Stimulated activated CD4-positive, alpha-beta T cell treated with anti-CD3 and anti-CD28 coated beads, TNF-alpha, amount 100 ng/mL, for 24 hours (primary cell): ENCODE measurements around the gene ZBED3.
A peak's percentile ranks its signal among the peaks of the same experiment; 100 is the strongest.

Experiments
- DNase-seq, 3 experiments: peaks; one replicate each; pipeline ENCODE4 v3.0.0-alpha.2; 2020; ENCODE audit warnings: low read depth in 3 of 3

The ZBED3 gene

DNA sequence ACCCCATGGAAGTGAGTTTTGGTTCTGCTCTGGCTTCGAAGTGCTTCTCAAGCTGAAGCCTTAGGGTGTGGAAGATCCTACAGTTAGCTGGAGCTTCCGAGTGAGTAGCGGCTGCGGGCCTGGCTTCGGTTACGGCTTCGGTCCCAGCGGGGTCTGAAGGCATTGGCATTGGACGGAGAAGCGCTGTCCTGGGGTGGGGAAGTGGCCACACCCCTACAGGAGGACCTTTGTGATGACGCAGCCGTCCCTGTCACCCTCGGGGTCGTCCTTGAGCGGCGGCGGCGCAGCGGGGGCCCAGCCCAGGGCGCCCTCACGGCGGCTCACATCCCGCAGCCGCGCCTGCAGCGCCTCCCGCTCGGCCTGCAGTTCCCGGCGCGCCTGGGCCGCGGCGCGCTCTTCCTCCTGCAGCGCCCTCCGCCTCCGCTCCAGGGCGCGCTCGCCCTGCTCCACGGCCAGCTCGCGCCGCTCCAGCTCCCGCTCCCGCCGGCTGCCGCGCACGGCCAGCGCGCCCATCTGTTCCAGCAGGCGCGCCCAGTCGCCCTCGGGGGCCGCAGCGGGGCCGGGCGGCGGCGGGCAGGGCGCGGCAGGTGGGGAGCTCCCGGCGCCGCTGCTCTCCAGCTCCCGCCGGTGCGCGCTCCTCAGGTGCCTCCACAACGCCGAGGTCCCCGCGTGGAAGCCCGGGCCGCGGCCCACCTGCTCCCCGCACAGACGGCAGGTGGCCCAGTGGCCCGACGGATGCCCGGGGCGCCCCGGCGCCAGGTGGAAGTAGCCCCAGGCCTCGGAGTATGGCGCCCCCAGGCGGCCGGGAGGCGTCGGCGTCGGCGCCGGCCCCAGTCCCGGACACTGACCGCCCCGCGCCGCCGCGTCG lies 9.9 kb downstream of the ZBED3 start:
- peak in 2 of 3 experiments; percentile 12 to 55 for DNase-seq

DNA sequence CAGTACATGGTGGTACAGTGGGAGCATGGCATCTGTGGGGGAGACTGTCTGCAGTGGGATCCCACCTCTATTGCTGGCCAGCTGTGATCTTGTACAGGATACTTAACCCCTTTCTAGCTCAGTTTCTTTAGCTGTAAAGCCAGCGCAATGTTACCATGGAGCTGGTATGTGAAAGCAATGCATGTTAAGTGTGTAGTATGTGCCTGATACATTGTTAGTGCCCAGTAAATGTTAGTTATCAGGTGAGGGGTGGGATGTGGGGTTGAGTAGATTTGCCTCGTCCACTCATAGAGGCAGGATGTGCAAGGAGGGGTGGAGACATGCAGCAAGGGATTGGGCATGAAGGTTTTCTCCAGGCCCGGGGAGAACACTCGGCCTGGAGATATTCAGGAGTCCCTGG lies 12.3 kb downstream of the ZBED3 start:
- DNase-seq, result no peak

DNA sequence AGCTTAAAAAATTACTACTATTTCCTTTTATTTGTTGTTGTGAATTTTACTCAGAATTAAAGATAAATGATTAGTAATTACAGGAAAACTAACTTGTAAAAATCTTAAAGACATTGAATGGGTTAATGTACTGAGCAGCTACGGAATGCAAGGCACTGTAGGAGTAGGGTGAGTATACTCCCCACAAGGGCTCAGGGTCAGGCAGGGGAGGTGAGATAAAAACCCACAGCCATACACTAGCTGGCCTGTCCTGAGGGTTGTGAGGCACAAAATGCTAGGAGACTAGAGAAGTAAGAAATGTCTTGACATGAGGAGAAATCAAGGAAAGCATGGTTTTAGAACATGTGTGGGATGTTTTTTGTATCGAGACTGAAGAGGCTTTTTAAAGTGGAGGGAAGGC lies 13.4 kb downstream of the ZBED3 start:
- no peak for DNase-seq

DNA sequence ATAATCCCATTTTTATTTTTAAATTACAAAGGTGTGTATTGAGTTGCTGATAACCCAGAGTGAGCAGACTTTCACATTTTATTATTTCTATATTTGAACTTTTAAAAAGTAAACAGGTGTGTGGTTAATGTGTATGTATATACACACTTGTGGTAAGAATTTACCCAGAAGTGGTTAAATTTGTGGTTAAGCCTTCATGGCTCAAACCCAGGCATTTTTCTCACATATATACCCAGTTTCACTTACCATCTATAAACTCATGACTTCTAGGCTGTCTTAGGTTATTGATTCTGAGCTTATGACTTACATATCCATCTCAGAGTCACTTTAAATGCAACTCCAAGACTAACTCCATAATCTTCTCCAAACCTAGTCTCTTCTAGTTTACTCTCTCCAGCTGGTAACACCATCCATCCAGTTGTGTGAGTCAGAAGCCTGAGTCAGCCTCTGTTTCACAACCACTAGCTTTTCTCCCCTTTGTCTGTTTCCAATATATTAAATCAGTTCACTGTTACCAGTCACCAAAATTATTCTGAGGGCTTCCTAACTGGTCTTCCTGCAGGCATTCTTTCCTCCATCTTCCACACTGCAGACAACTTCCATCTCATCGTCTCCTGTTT lies 20.2 kb downstream of the ZBED3 start:
- DNase-seq, result no peak

DNA sequence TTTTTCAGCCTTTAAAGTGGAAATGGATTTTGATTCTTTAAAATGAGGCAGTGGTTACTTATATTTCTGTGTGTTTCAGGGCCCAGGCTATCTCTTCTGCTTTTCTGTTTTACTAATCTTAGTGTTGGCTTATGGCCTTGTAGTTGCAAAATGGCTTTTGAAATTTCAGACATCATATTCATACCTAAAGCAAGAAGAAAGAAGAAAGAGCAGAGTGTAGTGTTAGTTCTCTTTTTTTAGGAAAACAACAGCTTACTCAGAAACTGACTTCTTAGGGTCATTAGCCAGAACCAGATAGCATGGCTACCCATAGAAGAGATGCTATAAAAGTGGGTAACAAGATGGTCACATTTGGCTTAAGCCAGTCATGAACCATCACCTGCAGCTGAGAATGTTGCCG lies 20.9 kb downstream of the ZBED3 start:
- DNase-seq, result no peak

DNA sequence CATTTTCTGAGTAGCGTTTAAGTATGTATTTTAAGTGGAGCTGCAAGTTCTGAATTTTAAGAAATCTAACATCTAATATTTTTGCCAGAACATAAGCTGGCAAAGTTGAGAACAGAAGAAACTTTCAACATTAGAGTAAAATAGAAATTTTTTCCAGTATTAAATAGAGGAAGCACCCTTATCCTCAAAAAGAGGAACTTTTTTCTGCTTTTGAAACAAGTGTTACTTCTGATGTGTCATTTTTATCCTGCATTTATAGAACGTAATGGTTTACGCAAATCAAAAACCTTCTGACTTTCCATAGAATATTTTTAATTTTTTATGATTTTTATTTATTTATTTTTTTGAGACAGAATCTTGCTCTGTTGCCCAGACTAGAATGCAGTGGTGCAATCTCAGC lies 21.8 kb downstream of the ZBED3 start:
- DNase-seq, result no peak

DNA sequence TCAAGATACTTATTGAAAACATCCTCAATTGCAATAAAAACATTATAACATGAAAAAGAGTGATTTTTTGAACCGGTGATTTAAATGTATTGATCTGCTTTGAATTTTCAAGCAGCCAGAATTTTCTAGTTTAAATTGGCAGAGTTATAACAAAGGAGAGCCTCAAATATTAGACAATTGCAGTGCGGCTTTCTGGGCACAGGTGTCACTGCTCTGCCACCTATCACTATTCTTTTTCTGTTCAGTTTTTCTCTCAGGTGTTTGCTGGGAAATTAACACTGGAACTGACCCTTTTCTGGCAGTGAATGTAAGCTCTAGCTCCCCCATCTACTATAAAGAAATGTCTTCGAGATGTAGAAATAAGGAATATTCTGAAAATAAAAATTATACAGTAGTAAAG lies 23.0 kb downstream of the ZBED3 start:
- no peak for DNase-seq

DNA sequence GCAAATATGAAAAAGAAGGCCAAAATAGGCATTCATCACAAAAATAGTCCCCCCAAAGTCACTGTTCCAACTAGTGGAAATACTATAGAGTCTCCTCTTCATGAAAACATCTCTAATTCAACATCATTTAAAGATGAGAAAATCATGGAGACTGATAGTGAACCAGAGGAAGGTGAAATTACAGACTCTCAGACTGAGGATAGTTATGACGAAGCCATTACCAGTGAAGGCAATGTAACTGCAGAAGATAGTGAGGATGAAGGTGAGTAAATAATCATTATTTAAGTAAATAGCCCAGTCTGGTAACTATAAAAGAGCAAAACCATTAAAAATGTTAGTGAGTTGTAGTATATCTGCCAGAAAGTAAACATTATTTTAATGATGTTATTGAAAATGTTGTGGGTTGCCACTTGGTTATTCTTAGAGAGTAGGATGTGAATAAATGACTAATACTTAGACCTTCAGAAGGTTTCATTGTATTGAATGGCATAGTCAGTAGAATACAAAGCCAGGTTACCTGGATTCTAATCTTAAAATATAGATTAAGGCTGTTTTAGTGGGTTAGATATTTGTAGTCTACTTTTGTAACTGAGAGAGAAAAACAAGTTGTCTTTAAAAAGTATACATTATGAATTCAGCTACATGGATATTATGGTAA lies 40.5 kb downstream of the ZBED3 start:
- no peak for DNase-seq

DNA sequence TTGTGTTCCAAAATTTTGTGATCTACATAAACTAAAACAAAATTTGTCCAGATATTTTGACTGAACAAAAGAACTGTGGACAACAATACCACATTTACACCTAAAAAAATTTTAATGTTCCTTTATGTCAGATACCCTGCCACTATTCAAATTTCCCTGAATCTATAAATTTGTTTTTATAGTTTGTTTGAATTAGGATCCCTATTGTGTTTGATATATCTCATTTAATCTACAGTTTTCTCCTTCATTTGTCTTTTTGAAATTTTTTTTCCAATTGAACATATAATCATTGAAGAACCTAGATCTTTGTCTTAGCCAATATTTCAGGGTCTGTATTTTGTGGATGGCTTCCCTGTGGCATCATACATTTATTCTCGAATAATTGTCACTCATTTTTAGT lies 51.1 kb downstream of the ZBED3 start:
- DNase-seq, result no peak

DNA sequence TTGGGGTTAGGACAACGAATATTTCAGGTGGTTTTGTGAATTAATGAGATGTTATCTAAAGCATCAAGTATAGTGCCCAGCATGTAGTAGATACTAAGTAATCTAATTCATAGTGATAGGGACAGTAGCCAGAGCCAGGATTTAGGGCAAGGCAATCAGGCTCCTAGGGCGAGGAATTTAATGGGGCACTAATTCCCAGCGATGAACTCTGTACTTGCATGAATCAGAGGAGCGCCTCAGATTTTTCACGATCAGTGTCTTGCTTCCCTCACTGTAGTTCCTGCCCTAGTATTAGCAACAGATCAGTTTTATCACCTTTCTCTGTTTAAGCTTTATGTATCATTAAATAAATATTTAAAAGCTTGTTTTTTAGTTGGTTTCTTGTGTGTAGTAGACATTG lies 53.7 kb downstream of the ZBED3 start:
- no peak for DNase-seq

DNA sequence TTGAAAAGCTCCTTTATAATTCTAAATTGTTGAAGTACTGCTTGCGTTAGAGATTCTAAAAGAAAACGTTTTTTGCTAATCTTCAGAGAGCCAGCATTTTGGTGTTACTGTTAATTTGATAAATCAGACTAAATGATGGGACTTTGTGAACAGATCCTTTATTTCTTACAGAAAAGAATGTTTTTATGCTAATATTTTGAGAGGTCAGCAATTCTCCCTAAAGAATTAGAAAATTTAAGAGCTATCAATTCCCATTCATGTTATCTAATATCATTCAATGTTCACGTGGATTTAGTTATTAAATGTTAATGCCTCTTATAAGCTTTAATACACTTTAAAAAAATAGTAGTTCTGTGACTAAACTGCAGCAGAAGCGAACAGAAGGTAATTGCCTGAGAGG lies 54.5 kb downstream of the ZBED3 start:
- no peak for DNase-seq

DNA sequence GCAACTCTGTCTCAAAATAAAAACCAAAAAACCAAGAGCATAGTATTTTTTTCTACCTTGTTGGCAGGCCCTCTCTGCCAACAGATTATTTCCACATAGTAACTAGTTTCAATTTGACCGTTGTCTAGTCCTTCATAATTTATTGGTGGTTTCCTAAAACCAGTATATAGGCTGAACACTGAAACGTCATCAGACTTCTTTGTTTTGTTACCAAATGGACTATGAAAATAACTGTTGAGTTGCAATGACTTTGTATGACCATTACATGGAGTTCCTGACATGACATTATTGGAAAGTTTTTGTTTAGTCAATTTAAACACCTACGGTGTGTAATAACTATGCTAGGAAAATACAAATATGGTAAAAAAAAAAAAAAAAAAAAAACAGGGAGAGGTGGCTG lies 55.2 kb downstream of the ZBED3 start:
- DNase-seq, result no peak

DNA sequence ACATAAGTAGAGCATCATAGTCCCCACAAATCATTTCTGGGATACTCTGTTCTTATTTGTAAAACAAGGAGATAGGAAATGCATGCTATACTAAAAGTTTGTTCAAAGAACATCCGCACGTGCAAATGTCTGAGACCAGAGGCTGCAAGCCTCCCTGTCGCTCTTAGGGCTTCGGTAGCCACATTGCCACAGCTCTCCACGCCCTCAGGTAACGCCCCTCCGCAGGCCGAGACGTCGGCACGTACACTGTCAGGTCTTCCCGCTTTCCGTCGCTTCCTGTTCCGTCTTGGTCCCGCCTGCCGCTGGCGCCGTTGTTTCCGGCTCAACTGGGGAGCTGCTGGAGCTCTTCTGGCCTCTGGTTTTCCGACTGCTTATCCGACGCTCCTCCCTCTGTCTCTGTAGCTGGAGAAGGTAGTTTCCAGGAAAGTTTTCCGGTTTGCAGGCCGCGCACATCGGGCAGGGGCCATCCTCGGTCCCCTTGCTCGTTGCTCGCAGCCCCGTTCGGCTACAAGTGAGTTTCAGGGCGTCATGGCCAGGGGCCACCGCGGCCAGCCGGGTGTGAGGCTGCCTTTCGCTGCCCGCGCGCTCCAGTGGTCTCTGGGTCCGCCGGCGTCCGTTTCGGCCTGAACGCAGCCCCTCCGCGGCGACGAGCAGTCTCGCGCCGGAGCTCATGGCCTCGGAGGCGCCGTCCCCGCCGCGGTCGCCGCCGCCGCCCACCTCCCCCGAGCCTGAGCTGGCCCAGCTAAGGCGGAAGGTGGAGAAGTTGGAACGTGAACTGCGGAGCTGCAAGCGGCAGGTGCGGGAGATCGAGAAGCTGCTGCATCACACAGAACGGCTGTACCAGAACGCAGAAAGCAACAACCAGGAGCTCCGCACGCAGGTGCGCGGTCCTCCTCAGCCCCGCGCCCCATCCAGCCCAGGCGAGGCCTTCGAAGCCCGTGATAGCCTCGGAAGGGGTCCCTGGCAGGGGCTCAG lies 56.7 kb downstream of the ZBED3 start, which contains the start of gene AGGF1:
AGGF1 (plus strand) TSS at position 308 of the 975 bp plus-strand sequence; CDS start at position 671, 363 bp downstream.
- DNase-seq, result peak; percentile 85 to 92 (median 86)

DNA sequence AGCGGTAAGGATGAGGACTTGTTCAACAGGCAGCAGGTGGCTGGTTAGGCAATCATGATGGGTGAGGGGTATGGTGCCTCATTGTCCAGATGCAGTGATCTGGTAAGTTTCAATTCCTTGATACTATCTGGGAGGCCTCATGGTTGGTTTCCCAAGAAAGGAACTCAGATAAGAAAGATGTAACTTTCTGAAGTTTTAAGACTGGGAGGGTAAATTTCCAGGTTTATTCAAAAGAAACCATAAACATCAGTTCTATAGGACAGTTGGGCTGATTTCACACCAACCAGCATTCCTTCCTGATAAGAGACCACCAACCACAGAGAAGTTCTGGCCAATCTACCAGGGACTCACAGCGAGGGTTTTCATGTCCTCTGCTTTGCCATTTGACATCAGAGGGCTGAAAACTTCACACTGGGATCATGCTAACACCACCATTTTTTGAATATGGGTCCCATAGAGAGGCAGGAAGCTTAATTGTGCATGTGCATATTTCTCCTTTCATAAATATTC lies 57.7 kb downstream of the ZBED3 start:
- no peak for DNase-seq

DNA sequence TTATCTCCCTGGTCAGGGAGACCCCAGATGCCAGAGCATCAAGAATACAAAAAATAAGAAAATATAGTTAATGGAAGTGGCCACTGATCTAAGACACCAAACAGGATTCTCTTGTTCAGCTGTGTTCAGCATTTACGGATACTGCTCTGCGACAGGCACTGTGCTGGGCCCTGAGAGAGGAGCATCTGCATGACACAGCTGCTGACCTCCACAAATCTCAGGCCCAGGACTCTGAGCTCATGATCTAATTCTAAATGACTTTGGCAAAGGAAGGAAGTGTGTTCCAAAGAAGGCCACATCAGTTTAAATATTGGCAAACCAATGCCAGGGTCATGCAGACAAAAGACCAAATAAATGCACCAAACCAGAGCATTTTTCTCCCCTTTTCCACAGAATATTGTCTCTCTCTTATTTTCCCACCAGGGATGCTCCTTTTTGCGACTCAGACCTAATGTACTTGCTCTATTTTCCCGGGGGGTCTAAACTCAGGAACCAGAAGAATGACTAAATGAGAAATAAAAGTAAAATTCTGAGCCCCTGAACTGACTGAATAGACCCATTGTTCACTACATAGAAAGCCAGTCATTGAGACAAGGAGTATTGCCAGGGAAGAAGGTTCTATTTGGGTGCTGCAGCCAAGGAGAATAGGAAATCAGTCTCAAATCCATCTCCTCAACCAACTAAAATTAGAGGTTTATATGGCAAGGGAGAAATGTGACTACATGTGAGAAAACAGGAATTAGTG lies 58.3 kb downstream of the ZBED3 start:
- no peak for DNase-seq

DNA sequence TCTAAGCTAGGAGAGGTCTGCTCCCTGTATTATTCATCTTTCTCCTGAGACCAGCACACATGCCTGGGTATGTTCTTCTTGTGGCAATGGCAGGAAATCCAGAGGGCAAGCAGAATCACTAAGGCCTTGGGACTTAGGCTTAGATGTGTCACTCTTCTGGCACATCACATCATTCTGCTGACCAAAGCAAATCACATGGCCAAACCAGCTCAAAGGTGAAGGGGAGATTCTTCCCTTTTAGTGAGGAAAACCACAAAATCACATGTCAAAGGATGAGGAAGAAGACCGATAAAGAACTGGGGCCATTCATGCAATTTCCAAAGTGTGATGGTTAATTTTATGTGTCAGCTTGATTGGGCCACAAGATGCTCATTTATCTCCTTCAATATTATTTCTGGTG lies 62.6 kb downstream of the ZBED3 start:
- no peak for DNase-seq

DNA sequence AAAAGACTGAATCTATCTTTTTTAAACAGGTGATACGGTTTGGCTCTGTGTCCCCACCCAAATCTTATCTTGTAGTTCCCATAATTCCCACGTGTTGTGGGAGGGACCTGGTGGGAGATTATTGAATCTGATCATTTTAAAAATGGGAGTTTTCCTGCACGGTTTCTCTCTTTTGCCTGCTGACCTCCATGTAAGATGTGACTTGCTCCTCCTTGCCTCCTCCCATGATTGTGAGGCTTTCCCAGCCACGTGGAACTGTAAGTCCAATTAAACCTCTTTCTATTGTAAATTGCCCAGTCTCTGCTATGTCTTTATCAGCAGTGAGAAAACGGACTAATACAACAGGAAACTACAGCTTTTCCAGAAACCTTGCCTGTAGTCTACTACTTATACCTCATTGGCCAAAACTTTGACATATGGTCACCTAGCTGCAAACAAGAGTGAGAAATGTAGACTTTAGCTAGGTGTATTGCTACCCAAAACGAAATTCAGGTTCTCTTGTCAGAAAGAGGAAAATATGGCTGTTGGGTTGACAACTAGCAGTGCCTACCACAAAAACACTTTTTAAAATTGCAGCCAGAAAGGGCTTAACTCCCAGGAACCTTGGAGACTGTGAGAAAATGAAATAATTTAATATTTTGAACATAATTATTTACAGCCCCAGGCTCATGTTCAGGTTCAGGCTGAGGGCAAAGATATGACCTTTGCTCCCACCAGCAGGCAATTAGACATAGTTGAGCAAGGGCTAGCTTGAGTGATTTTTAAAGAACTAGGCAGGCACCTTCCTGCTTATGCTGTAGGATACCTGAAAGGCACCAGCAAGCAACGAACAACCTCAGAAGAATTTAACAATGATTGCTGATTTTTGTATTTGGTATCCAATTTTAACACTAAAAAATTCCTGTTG lies 64.3 kb downstream of the ZBED3 start:
- DNase-seq, result no peak
